Fibroblast of upper back skin (primary cell): ENCODE data around the gene IRAK2.
A peak's percentile ranks its signal among the peaks of the same experiment; 100 is the strongest.

Source experiments
- DNase-seq: peaks from one replicate; pipeline ENCODE4 v3.0.0-alpha.2; 2013

Gene IRAK2

GRCh38 chr3:10224794-10225665 is 60.3 kb downstream of the IRAK2 start:
- DNase-seq, result peak; percentile 68

GRCh38 chr3:10226293-10226692 is 61.6 kb downstream of the IRAK2 start:
- DNase-seq, result no peak

GRCh38 chr3:10228248-10228950 is 63.7 kb downstream of the IRAK2 start:
- DNase-seq, result no peak

- DNase-seq, result no peak
These were observed 64.9 kb downstream of the IRAK2 start for GRCh38 chr3:10229576-10229975.

- no peak for DNase-seq
These were observed 67.4 kb downstream of the IRAK2 start for GRCh38 chr3:10232137-10232536.

- DNase-seq, result no peak
These were observed 69.3 kb downstream of the IRAK2 start for GRCh38 chr3:10233988-10234387.

- no peak for DNase-seq
These were observed 70.0 kb downstream of the IRAK2 start for GRCh38 chr3:10234526-10235230.

GRCh38 chr3:10235551-10235950 is 70.8 kb downstream of the IRAK2 start:
- DNase-seq, result no peak

GRCh38 chr3:10238345-10239183 is 73.8 kb downstream of the IRAK2 start:
- no peak for DNase-seq

- no peak for DNase-seq
These were observed 76.1 kb downstream of the IRAK2 start for GRCh38 chr3:10240799-10241198.

- peak; percentile 91 for DNase-seq
These were observed 77.7 kb downstream of the IRAK2 start for GRCh38 chr3:10242182-10243065.

- peak; percentile 77 for DNase-seq
These were observed 79.3 kb downstream of the IRAK2 start for GRCh38 chr3:10244009-10244408.

GRCh38 chr3:10245081-10245712 is 80.5 kb downstream of the IRAK2 start:
- DNase-seq, result no peak

GRCh38 chr3:10247679-10248183 is 83.0 kb downstream of the IRAK2 start:
- no peak for DNase-seq

- peak; percentile 97 for DNase-seq
These were observed 83.7 kb downstream of the IRAK2 start, which contains the start of gene TATDN2 for GRCh38 chr3:10248184-10248983. Gene TATDN2, plus strand, starts transcription at chr3:10248459. Its CDS starts 742 bp downstream, at chr3:10249201.

- peak; percentile 6 for DNase-seq
These were observed 84.4 kb downstream of the IRAK2 start for GRCh38 chr3:10248984-10249748.

GRCh38 chr3:10249833-10250232 is 85.1 kb downstream of the IRAK2 start:
- DNase-seq, result peak; percentile 11

GRCh38 chr3:10251006-10251405 is 86.3 kb downstream of the IRAK2 start:
- DNase-seq, result no peak

GRCh38 chr3:10253731-10254130 is 89.0 kb downstream of the IRAK2 start:
- no peak for DNase-seq
